WTC11 (cell line): Measurements from ENCODE around the gene YKT6. TPM values are rescaled to one million over a fixed set of nuclear protein-coding genes. Genes with fewer than 3 reads are reported as not detected.

ENCODE experiments used
- ATAC-seq: fragments of 200-7000 bp; cut with Tn5 transposase; 2 replicates; pipeline ENCODE4 v1.10.0; 2021; ENCODE audit warnings: mild to moderate bottlenecking, moderate library complexity
- CTCF ChIA-PET: fragments of 300-600 bp; sonication (Branson Sonifier 250); formaldehyde crosslinking; loops from one replicate; lab custom pipeline; 2021; ENCODE audit warnings: antibody characterized with exemption; lab: Charles Lee
- POLR2A ChIA-PET: fragments of 350-600 bp; sonication (Branson Sonifier 250); formaldehyde crosslinking; loops from one replicate; lab custom pipeline; 2021; ENCODE audit warnings: antibody characterized with exemption; lab: Charles Lee
- DNase-seq: peaks from one replicate; pipeline ENCODE4 v3.0.0; 2021; ENCODE audit warnings: low spot score
- H3K27ac Mint-ChIP-seq: 2 replicates; pipeline ENCODE4 v1.8.0; 2021; ENCODE audit warnings: mixed read lengths
- H3K27me3 Mint-ChIP-seq: 2 replicates; pipeline ENCODE4 v1.8.0; 2021; ENCODE audit warnings: low read depth, mild to moderate bottlenecking, moderate library complexity, mixed read lengths
- H3K36me3 Mint-ChIP-seq: 2 replicates; pipeline ENCODE4 v1.8.0; 2021; ENCODE audit warnings: mixed read lengths
- H3K4me1 Mint-ChIP-seq: 2 replicates; pipeline ENCODE4 v1.8.0; 2022; ENCODE audit warnings: mixed read lengths
- H3K4me3 Mint-ChIP-seq: 2 replicates; pipeline ENCODE4 v1.8.0; 2021; ENCODE audit warnings: mild to moderate bottlenecking, moderate library complexity, mixed read lengths
- H3K9me3 Mint-ChIP-seq: 2 replicates; pipeline ENCODE4 v1.8.0; 2021; ENCODE audit warnings: mixed read lengths
- CREB1 ChIP-seq: sonication (generic); formaldehyde crosslinking; IDR thresholded peaks from 2 replicates; pipeline ENCODE4 v1.8.0; 2023; ENCODE audit warnings: mild to moderate bottlenecking, missing genetic modification reagents
- CTCF ChIP-seq: fragments of 200-600 bp; IDR thresholded peaks from 2 replicates; pipeline ENCODE4 v1.8.0; 2022; ENCODE audit warnings: antibody characterized with exemption
- E2F1 ChIP-seq: sonication (generic); formaldehyde crosslinking; IDR thresholded peaks from 2 replicates; pipeline ENCODE4 v1.8.0; 2022; ENCODE audit warnings: mild to moderate bottlenecking, missing genetic modification reagents
- GTF2I ChIP-seq: fragments of 250-450 bp; sonication (Bioruptor Pico); conservative IDR thresholded peaks from 2 replicates; pipeline ENCODE4 v1.4.0; 2021; ENCODE audit warnings: mild to moderate bottlenecking
- MLX ChIP-seq: sonication (generic); formaldehyde crosslinking; IDR thresholded peaks from 2 replicates; pipeline ENCODE4 v1.8.1; 2023; ENCODE audit warnings: mild to moderate bottlenecking, missing genetic modification reagents, moderate library complexity
- MXD4 ChIP-seq: fragments of 250-450 bp; sonication (Bioruptor Pico); IDR thresholded peaks from 2 replicates; pipeline ENCODE4 v1.8.0; 2021; ENCODE audit warnings: mild to moderate bottlenecking, moderate library complexity, borderline replicate concordance
- NFE2L1 ChIP-seq: sonication (generic); formaldehyde crosslinking; IDR thresholded peaks from 2 replicates; pipeline ENCODE4 v1.8.1; 2023; ENCODE audit warnings: missing genetic modification reagents
- NR1H2 ChIP-seq: sonication (generic); formaldehyde crosslinking; IDR thresholded peaks from 2 replicates; pipeline ENCODE4 v1.9.0; 2021; ENCODE audit warnings: mild to moderate bottlenecking, moderate library complexity, missing genetic modification reagents
- OVOL2 ChIP-seq: fragments of 250-450 bp; sonication (Bioruptor Pico); IDR thresholded peaks from 2 replicates; pipeline ENCODE4 v1.9.0; 2021; ENCODE audit warnings: mild to moderate bottlenecking, borderline replicate concordance
- PRDM15 ChIP-seq: sonication (generic); formaldehyde crosslinking; IDR thresholded peaks from 2 replicates; pipeline ENCODE4 v1.8.0; 2022; ENCODE audit warnings: missing genetic modification reagents
- SOX15 ChIP-seq: fragments of 250-450 bp; sonication (Bioruptor Pico); IDR thresholded peaks from 2 replicates; pipeline ENCODE4 v1.9.0; 2021; ENCODE audit warnings: mild to moderate bottlenecking
- SP1 ChIP-seq: sonication (generic); formaldehyde crosslinking; conservative IDR thresholded peaks from 2 replicates; pipeline ENCODE4 v1.8.1; 2022; ENCODE audit warnings: missing genetic modification reagents
- TCF7 ChIP-seq: sonication (generic); formaldehyde crosslinking; IDR thresholded peaks from 2 replicates; pipeline ENCODE4 v1.8.0; 2022; ENCODE audit warnings: mild to moderate bottlenecking, low read depth, missing genetic modification reagents, moderate library complexity
- TEAD1 ChIP-seq: sonication (generic); formaldehyde crosslinking; IDR thresholded peaks from 2 replicates; pipeline ENCODE4 v1.8.0; 2022; ENCODE audit warnings: mild to moderate bottlenecking, missing genetic modification reagents
- USF1 ChIP-seq: sonication (generic); formaldehyde crosslinking; IDR thresholded peaks from 2 replicates; pipeline ENCODE4 v1.8.0; 2022; ENCODE audit warnings: mild to moderate bottlenecking, missing genetic modification reagents
- ZNF121 ChIP-seq: sonication (generic); formaldehyde crosslinking; IDR thresholded peaks from 2 replicates; pipeline ENCODE4 v1.8.0; 2023; ENCODE audit warnings: missing genetic modification reagents
- ZNF138 ChIP-seq: sonication (generic); formaldehyde crosslinking; conservative IDR thresholded peaks from 2 replicates; pipeline ENCODE4 v1.8.1; 2022; ENCODE audit warnings: mild to moderate bottlenecking, moderate library complexity, missing genetic modification reagents
- total RNA-seq: library from RNA; stranded (reverse); gene quantifications from 3 replicates; pipeline ENCODE4 v1.2.3, GENCODE V29; 2021
- TF ChIP-seq, protein P1 (sequence below): sonication (generic); formaldehyde crosslinking; IDR thresholded peaks from 2 replicates; pipeline ENCODE4 v1.8.0; 2023; ENCODE audit warnings: missing genetic modification reagents
- TF ChIP-seq, protein P2 (sequence below): fragments of 250-450 bp; sonication (Bioruptor Pico); IDR thresholded peaks from 2 replicates; pipeline ENCODE4 v1.9.0; 2021; ENCODE audit warnings: mild to moderate bottlenecking
- TF ChIP-seq, protein P3 (sequence below): fragments of 250-450 bp; sonication (Bioruptor Pico); IDR thresholded peaks from 2 replicates; pipeline ENCODE4 v1.8.0; 2021; ENCODE audit warnings: mild to moderate bottlenecking
- TF ChIP-seq, protein P4 (sequence below): fragments of 250-450 bp; sonication (Bioruptor Pico); IDR thresholded peaks from 2 replicates; pipeline ENCODE4 v1.9.0; 2021; ENCODE audit warnings: moderate library complexity, mild to moderate bottlenecking, inconsistent platforms, borderline replicate concordance

YKT6 gene
- total RNA-seq, 1 experiment from 2014 or later, result 102 TPM

GRCh38 chr7:44256459-44256858 is 55.7 kb downstream of the YKT6 start:
- H3K4me1 Mint-ChIP-seq, result no peaks in the 10 kb centered on the region
- TF ChIP-seq SOX15 (CRISPR knock-in tag) (no peak), TEAD1 (CRISPR knock-in tag) (no peak), SP1 (CRISPR knock-in tag) (no peak), NR1H2 (no peak), MXD4 (CRISPR knock-in tag) (no peak), CTCF (no peak), CREB1 (CRISPR knock-in tag) (no peak), PRDM15 (CRISPR knock-in tag) (no peak), MLX (CRISPR knock-in tag) (no peak), ZNF138 (no peak)
- ChIA-PET CTCF (no interaction called here), POLR2A (no interaction called here)
- H3K9me3 Mint-ChIP-seq, result peaks cover 9% of the 10 kb centered on the region
- H3K36me3 Mint-ChIP-seq, result no peaks in the 10 kb centered on the region
- H3K4me3 Mint-ChIP-seq, result no peak overlapping the region
- H3K27me3 Mint-ChIP-seq, result no peaks in the 10 kb centered on the region
- no peak overlapping the region; the same call in 1 of the 2 replicates for H3K27ac Mint-ChIP-seq
- no peak for ATAC-seq
- DNase-seq, result no peak

DNA sequence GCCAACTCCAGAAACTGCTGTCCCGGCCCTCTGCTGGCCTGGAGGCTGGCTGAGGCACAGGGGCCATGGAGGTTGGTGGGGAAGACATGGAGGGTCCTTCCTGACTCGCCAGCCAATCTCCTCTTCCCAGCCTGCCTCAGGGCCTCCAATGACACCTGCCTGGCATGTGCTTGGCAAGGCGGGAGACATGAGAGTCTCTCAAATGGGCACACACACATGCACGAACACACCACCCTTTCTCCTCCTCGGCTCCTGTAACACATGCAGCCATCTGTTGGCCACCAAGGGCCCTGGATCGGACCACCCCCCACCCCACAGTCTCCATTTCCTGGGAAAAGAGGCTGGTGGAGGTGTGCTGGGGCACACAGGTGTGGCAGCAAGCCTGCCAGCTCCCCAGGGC is 56.4 kb downstream of the YKT6 start:
- CTCF ChIA-PET, result interaction anchor here (2.5 kb wide), 1 partner anchor 16 kb away, joined by 12 read pairs; no protein-coding TSS in a partner anchor
- no peak overlapping the region for H3K27ac Mint-ChIP-seq
- TF ChIP-seq GTF2I (CRISPR knock-in tag), result no peak
- TF ChIP-seq, protein P1, sequence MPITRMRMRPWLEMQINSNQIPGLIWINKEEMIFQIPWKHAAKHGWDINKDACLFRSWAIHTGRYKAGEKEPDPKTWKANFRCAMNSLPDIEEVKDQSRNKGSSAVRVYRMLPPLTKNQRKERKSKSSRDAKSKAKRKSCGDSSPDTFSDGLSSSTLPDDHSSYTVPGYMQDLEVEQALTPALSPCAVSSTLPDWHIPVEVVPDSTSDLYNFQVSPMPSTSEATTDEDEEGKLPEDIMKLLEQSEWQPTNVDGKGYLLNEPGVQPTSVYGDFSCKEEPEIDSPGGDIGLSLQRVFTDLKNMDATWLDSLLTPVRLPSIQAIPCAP, result no peak
- TF ChIP-seq, protein P2, sequence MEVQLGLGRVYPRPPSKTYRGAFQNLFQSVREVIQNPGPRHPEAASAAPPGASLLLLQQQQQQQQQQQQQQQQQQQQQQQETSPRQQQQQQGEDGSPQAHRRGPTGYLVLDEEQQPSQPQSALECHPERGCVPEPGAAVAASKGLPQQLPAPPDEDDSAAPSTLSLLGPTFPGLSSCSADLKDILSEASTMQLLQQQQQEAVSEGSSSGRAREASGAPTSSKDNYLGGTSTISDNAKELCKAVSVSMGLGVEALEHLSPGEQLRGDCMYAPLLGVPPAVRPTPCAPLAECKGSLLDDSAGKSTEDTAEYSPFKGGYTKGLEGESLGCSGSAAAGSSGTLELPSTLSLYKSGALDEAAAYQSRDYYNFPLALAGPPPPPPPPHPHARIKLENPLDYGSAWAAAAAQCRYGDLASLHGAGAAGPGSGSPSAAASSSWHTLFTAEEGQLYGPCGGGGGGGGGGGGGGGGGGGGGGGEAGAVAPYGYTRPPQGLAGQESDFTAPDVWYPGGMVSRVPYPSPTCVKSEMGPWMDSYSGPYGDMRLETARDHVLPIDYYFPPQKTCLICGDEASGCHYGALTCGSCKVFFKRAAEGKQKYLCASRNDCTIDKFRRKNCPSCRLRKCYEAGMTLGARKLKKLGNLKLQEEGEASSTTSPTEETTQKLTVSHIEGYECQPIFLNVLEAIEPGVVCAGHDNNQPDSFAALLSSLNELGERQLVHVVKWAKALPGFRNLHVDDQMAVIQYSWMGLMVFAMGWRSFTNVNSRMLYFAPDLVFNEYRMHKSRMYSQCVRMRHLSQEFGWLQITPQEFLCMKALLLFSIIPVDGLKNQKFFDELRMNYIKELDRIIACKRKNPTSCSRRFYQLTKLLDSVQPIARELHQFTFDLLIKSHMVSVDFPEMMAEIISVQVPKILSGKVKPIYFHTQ (CRISPR knock-in tag), result no peak
- no peak for TF ChIP-seq MXD4 (CRISPR knock-in tag)
- no peak for TF ChIP-seq OVOL2 (CRISPR knock-in tag)
- no peak for TF ChIP-seq NFE2L1 (CRISPR knock-in tag)
- TF ChIP-seq, protein P3, sequence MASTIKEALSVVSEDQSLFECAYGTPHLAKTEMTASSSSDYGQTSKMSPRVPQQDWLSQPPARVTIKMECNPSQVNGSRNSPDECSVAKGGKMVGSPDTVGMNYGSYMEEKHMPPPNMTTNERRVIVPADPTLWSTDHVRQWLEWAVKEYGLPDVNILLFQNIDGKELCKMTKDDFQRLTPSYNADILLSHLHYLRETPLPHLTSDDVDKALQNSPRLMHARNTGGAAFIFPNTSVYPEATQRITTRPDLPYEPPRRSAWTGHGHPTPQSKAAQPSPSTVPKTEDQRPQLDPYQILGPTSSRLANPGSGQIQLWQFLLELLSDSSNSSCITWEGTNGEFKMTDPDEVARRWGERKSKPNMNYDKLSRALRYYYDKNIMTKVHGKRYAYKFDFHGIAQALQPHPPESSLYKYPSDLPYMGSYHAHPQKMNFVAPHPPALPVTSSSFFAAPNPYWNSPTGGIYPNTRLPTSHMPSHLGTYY (CRISPR knock-in tag), result no peak
- no peak for TF ChIP-seq ZNF121
- no peak for TF ChIP-seq E2F1 (CRISPR knock-in tag)
- TF ChIP-seq, protein P4, sequence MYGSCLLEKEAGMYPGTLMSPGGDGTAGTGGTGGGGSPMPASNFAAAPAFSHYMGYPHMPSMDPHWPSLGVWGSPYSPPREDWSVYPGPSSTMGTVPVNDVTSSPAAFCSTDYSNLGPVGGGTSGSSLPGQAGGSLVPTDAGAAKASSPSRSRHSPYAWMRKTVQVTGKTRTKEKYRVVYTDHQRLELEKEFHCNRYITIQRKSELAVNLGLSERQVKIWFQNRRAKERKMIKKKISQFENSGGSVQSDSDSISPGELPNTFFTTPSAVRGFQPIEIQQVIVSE (CRISPR knock-in tag), result no peak
- TF ChIP-seq TCF7, result no peak
- TF ChIP-seq USF1 (CRISPR knock-in tag), result no peak

More for the DNA sequence above, 56.4 kb downstream of the YKT6 start:
- Mint-ChIP-seq H3K36me3 (no peaks in the 10 kb centered on the region), H3K4me3 (no peak overlapping the region), H3K4me1 (no peaks in the 10 kb centered on the region), H3K9me3 (peaks cover 9% of the 10 kb centered on the region), H3K27me3 (no peaks in the 10 kb centered on the region)
- POLR2A ChIA-PET, result no interaction called here
- DNase-seq, result no peak
- no peak for ATAC-seq
